Suprapubic skin (tissue), 3 donors: ENCODE data around the gene TET1.

Experiments used
- POLR2AphosphoS5 ChIP-seq, 3 donors: sonication (generic); formaldehyde crosslinking; IDR thresholded peaks; one replicate each; pipeline ENCODE4 v1.6.1; 2017; ENCODE audit warnings: antibody characterized with exemption in 3 of 3
- TF ChIP-seq, protein P1 (sequence below), 2 donors: fragments of 200-600 bp in 1 of 2; fragments of 450-650 bp in 1 of 2; sonication (generic) in 1 of 2; IDR thresholded peaks; one replicate each; pipeline ENCODE4 v1.5.1; 2016 to 2019; ENCODE audit warnings: antibody characterized with exemption in 2 of 2, mild to moderate bottlenecking in 1 of 2, moderate library complexity in 1 of 2

DNA sequence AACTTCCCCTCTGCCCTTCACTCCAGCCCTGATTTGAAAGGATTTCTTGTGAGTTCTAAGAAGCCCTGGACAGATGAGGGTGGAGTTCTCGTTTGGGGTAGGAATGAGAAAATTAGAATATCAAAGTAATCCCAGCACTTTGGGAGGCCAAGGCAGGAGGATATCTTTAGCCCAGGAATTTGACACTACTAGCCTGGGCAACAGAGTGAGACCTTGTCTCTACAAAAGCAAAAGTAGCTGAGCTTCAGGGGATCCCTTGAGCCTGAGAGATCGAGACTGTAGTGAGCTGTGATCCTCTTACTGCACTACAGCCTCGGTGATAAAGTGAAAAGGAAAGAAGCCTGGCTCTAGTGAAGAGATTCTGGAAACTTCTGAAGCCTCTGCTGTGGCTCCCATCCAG lies 76.2 kb downstream of the TET1 start:
- TF ChIP-seq, protein P1, sequence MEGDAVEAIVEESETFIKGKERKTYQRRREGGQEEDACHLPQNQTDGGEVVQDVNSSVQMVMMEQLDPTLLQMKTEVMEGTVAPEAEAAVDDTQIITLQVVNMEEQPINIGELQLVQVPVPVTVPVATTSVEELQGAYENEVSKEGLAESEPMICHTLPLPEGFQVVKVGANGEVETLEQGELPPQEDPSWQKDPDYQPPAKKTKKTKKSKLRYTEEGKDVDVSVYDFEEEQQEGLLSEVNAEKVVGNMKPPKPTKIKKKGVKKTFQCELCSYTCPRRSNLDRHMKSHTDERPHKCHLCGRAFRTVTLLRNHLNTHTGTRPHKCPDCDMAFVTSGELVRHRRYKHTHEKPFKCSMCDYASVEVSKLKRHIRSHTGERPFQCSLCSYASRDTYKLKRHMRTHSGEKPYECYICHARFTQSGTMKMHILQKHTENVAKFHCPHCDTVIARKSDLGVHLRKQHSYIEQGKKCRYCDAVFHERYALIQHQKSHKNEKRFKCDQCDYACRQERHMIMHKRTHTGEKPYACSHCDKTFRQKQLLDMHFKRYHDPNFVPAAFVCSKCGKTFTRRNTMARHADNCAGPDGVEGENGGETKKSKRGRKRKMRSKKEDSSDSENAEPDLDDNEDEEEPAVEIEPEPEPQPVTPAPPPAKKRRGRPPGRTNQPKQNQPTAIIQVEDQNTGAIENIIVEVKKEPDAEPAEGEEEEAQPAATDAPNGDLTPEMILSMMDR (IDR thresholded peaks at IDR 0.05): no peak
- no peak for TF ChIP-seq POLR2AphosphoS5 (IDR thresholded peaks at IDR 0.05)
